GM12892 (cell line): ENCODE measurements around the gene DNAJC17.

Experiments
- POLR2A ChIP-seq: IDR thresholded peaks from 2 replicates; pipeline ENCODE4 v1.6.1; 2011; ENCODE audit warnings: low read depth, low read length, control low read depth
- TAF1 ChIP-seq: IDR thresholded peaks from 2 replicates; pipeline ENCODE4 v1.6.1; 2011; ENCODE audit warnings: low read depth, mild to moderate bottlenecking, control low read depth, low read length, borderline replicate concordance

DNA sequence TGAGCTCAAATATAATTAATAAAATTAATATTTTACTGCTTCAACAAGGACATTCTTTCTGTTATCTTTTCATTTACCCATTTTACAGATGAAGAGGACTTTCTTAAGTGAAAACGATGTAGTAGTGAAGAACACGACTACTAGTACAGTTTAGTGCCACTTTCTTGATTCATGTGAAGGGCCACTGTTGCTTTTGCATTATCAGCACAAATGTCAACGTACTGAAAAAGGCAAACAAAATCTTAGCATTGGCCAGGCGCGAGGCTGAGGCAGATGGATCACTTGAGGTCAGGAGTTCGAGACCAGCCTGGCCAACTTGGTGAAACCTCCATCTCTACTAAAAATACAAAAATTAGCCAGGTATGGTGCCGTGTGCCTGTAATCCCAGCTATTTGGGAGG is 11.8 kb upstream of the DNAJC17 start:
- TF ChIP-seq POLR2A (no peak), TAF1 (no peak)
